Activated naive CD8-positive, alpha-beta T cell treated with anti-CD3 and anti-CD28 coated beads for 36 hours (primary cell): ENCODE data around the gene SETD7. TPM values are rescaled to one million over a fixed set of nuclear protein-coding genes. Genes with fewer than 3 reads are reported as not detected.
A peak's percentile ranks its signal among the peaks of the same experiment; 100 is the strongest.

ENCODE experiments used
- DNase-seq: peaks from one replicate; pipeline ENCODE4 v3.0.0; 2021
- H3K27ac Mint-ChIP-seq: one replicate; pipeline ENCODE4 v1.8.0; 2022; ENCODE audit warnings: mild to moderate bottlenecking, moderate library complexity, mixed read lengths
- H3K27me3 Mint-ChIP-seq: one replicate; pipeline ENCODE4 v1.8.0; 2022; ENCODE audit warnings: mild to moderate bottlenecking, mixed read lengths
- H3K36me3 Mint-ChIP-seq: one replicate; pipeline ENCODE4 v1.8.0; 2021; ENCODE audit warnings: mild to moderate bottlenecking, mixed read lengths
- H3K4me1 Mint-ChIP-seq: one replicate; pipeline ENCODE4 v1.8.0; 2021; ENCODE audit warnings: mixed read lengths
- H3K4me3 Mint-ChIP-seq: one replicate; pipeline ENCODE4 v1.8.0; 2022; ENCODE audit warnings: mild to moderate bottlenecking, moderate library complexity, mixed read lengths
- H3K9me3 Mint-ChIP-seq: one replicate; pipeline ENCODE4 v1.8.0; 2022; ENCODE audit warnings: mixed read lengths
- total RNA-seq, 2 experiments: library from RNA; stranded (reverse); gene quantifications; one replicate each; pipeline ENCODE4 v1.2.3, GENCODE V29; 2021

The SETD7 gene
- total RNA-seq, result 10 to 100 TPM; 12.2 to 14.1 TPM

GRCh38 chr4:139556071-139556723 lies at the start of gene SETD7:
Gene SETD7, minus strand, starts transcription at chr4:139556219. Its CDS starts 82 bp downstream, at chr4:139556137.
- peak within 1 kb of the TSS; percentile 97 for H3K4me3 Mint-ChIP-seq
- no peaks in the 10 kb centered on the region for H3K9me3 Mint-ChIP-seq
- DNase-seq, result peak; percentile 65
- H3K27ac Mint-ChIP-seq, result peak within 1 kb of the TSS; percentile 95
- peaks cover 15% of the 10 kb centered on the region for H3K27me3 Mint-ChIP-seq
- peaks cover 48% of the 10 kb centered on the region for H3K4me1 Mint-ChIP-seq
- peaks cover 7% of the 10 kb centered on the region for H3K36me3 Mint-ChIP-seq

GRCh38 chr4:139605516-139605915 lies 49.5 kb upstream of the SETD7 start:
- no peak for DNase-seq

GRCh38 chr4:139603576-139604410 lies 47.8 kb upstream of the SETD7 start:
- no peak for DNase-seq
- Mint-ChIP-seq H3K27ac (no peak overlapping the region), H3K9me3 (peaks cover 5% of the 10 kb centered on the region), H3K27me3 (peaks cover 17% of the 10 kb centered on the region), H3K36me3 (peaks cover 6% of the 10 kb centered on the region), H3K4me1 (peaks cover 7% of the 10 kb centered on the region), H3K4me3 (no peak overlapping the region)

More at GRCh38 chr4:139605516-139605915, 49.5 kb upstream of the SETD7 start:
- Mint-ChIP-seq H3K9me3 (peaks cover 5% of the 10 kb centered on the region), H3K4me1 (peaks cover 7% of the 10 kb centered on the region), H3K27ac (no peak overlapping the region), H3K36me3 (peaks cover 6% of the 10 kb centered on the region), H3K4me3 (no peak overlapping the region), H3K27me3 (peaks cover 24% of the 10 kb centered on the region)

- H3K27me3 Mint-ChIP-seq, result peaks cover 13% of the 10 kb centered on the region
- peaks cover 5% of the 10 kb centered on the region for H3K9me3 Mint-ChIP-seq
- DNase-seq, result no peak
- H3K27ac Mint-ChIP-seq, result no peak overlapping the region
- H3K36me3 Mint-ChIP-seq, result peaks cover 6% of the 10 kb centered on the region
- H3K4me3 Mint-ChIP-seq, result no peak overlapping the region
- H3K4me1 Mint-ChIP-seq, result peaks cover 7% of the 10 kb centered on the region
Observed at GRCh38 chr4:139602776-139603360, 46.8 kb upstream of the SETD7 start.

GRCh38 chr4:139600662-139601061 lies 44.6 kb upstream of the SETD7 start:
- Mint-ChIP-seq H3K4me1 (no peaks in the 10 kb centered on the region), H3K27ac (no peak overlapping the region), H3K27me3 (peaks cover 4% of the 10 kb centered on the region), H3K9me3 (peaks cover 2% of the 10 kb centered on the region), H3K36me3 (no peaks in the 10 kb centered on the region), H3K4me3 (no peak overlapping the region)
- DNase-seq, result no peak

GRCh38 chr4:139599594-139600374 lies 43.8 kb upstream of the SETD7 start:
- no peaks in the 10 kb centered on the region for H3K4me1 Mint-ChIP-seq
- no peak for DNase-seq
- no peaks in the 10 kb centered on the region for H3K36me3 Mint-ChIP-seq
- H3K27ac Mint-ChIP-seq, result no peak overlapping the region
- H3K9me3 Mint-ChIP-seq, result no peaks in the 10 kb centered on the region
- peaks cover 9% of the 10 kb centered on the region for H3K27me3 Mint-ChIP-seq
- H3K4me3 Mint-ChIP-seq, result no peak overlapping the region

GRCh38 chr4:139599076-139599475 lies 43.1 kb upstream of the SETD7 start:
- Mint-ChIP-seq H3K4me3 (no peak overlapping the region), H3K4me1 (no peaks in the 10 kb centered on the region), H3K27ac (no peak overlapping the region), H3K36me3 (no peaks in the 10 kb centered on the region), H3K27me3 (peaks cover 9% of the 10 kb centered on the region), H3K9me3 (no peaks in the 10 kb centered on the region)
- DNase-seq, result no peak

- no peak overlapping the region for H3K4me3 Mint-ChIP-seq
- no peak overlapping the region for H3K27ac Mint-ChIP-seq
- no peaks in the 10 kb centered on the region for H3K36me3 Mint-ChIP-seq
- peaks cover 14% of the 10 kb centered on the region for H3K27me3 Mint-ChIP-seq
- no peak for DNase-seq
- no peaks in the 10 kb centered on the region for H3K9me3 Mint-ChIP-seq
- H3K4me1 Mint-ChIP-seq, result no peaks in the 10 kb centered on the region
Observed at GRCh38 chr4:139596684-139597279, 40.8 kb upstream of the SETD7 start.

GRCh38 chr4:139596034-139596683 lies 40.1 kb upstream of the SETD7 start:
- Mint-ChIP-seq H3K4me1 (no peaks in the 10 kb centered on the region), H3K27ac (no peak overlapping the region), H3K27me3 (peaks cover 14% of the 10 kb centered on the region), H3K9me3 (no peaks in the 10 kb centered on the region), H3K36me3 (no peaks in the 10 kb centered on the region), H3K4me3 (no peak overlapping the region)
- DNase-seq, result no peak

GRCh38 chr4:139594591-139595185 lies 38.7 kb upstream of the SETD7 start:
- no peaks in the 10 kb centered on the region for H3K36me3 Mint-ChIP-seq
- H3K27me3 Mint-ChIP-seq, result peaks cover 14% of the 10 kb centered on the region
- H3K4me3 Mint-ChIP-seq, result no peak overlapping the region
- H3K27ac Mint-ChIP-seq, result no peak overlapping the region
- no peaks in the 10 kb centered on the region for H3K4me1 Mint-ChIP-seq
- H3K9me3 Mint-ChIP-seq, result no peaks in the 10 kb centered on the region
- DNase-seq, result no peak

GRCh38 chr4:139593091-139593564 lies 37.1 kb upstream of the SETD7 start:
- Mint-ChIP-seq H3K27ac (no peak overlapping the region), H3K27me3 (peaks cover 14% of the 10 kb centered on the region), H3K36me3 (no peaks in the 10 kb centered on the region), H3K9me3 (peaks cover 3% of the 10 kb centered on the region), H3K4me1 (no peaks in the 10 kb centered on the region), H3K4me3 (no peak overlapping the region)
- no peak for DNase-seq

- peaks cover 4% of the 10 kb centered on the region for H3K27me3 Mint-ChIP-seq
- no peak for DNase-seq
- H3K36me3 Mint-ChIP-seq, result no peaks in the 10 kb centered on the region
- H3K9me3 Mint-ChIP-seq, result peaks cover 3% of the 10 kb centered on the region
- no peak overlapping the region for H3K4me3 Mint-ChIP-seq
- H3K27ac Mint-ChIP-seq, result no peak overlapping the region
- H3K4me1 Mint-ChIP-seq, result no peaks in the 10 kb centered on the region
Observed at GRCh38 chr4:139589336-139590018, 33.5 kb upstream of the SETD7 start.

GRCh38 chr4:139587446-139587845 lies 31.4 kb upstream of the SETD7 start:
- peaks cover under 1% of the 10 kb centered on the region for H3K27me3 Mint-ChIP-seq
- H3K27ac Mint-ChIP-seq, result no peak overlapping the region
- H3K36me3 Mint-ChIP-seq, result no peaks in the 10 kb centered on the region
- H3K4me3 Mint-ChIP-seq, result no peak overlapping the region
- H3K9me3 Mint-ChIP-seq, result peaks cover 3% of the 10 kb centered on the region
- no peak for DNase-seq
- no peaks in the 10 kb centered on the region for H3K4me1 Mint-ChIP-seq
